Subcutaneous adipose tissue (tissue), 4 donors: ENCODE results near the gene GDF15. TPM values are rescaled to one million over a fixed set of nuclear protein-coding genes. Genes with fewer than 3 reads are reported as not detected.

Experiments
- CTCF ChIP-seq: fragments of 450-650 bp; IDR thresholded peaks from one replicate; pipeline ENCODE4 v1.5.1; 2016; ENCODE audit warnings: low read depth, mild to moderate bottlenecking, control low read depth, antibody characterized with exemption, moderate library complexity
- total RNA-seq, 4 donors: library from RNA; depleted of rRNA; stranded (reverse); fragments of >200 nt; gene quantifications; one replicate each; pipeline ENCODE4 v1.1.0, GENCODE V29; 2016

GDF15 gene
- total RNA-seq, 4 donors from 2014 or later = 1.7 to 20.6 (median 8.4) TPM

GRCh38 chr19:18390065-18390907 is 4.3 kb downstream of the GDF15 start:
- TF ChIP-seq CTCF = no peak

- TF ChIP-seq CTCF = no peak
Observed at GRCh38 chr19:18391509-18392075, 5.6 kb downstream of the GDF15 start.

- no peak for TF ChIP-seq CTCF
Observed at GRCh38 chr19:18392417-18392816, 6.5 kb downstream of the GDF15 start.

- TF ChIP-seq CTCF = no peak
Observed at GRCh38 chr19:18392926-18393325, 7.0 kb downstream of the GDF15 start.

GRCh38 chr19:18393836-18394235 is 7.9 kb downstream of the GDF15 start:
- no peak for TF ChIP-seq CTCF

GRCh38 chr19:18396471-18397241 is 10.7 kb downstream of the GDF15 start:
- TF ChIP-seq CTCF = no peak
